Measurements from ENCODE around the gene ZBTB34. TPM values are rescaled to one million over a fixed set of nuclear protein-coding genes. Genes with fewer than 3 reads are reported as not detected.

ZBTB34 gene
- total and polyA plus RNA-seq, 8 donors, result 9.9 to 25.3 (median 23.9) TPM

GRCh38 chr9:126834672-126835071 lies 25.8 kb upstream of the ZBTB34 start:
- no peak for TF ChIP-seq CTCF (IDR thresholded peaks at IDR 0.05)
- Histone ChIP-seq H3K4me1 (no peaks in the 10 kb centered on the region), H3K27me3 (no peaks in the 10 kb centered on the region), H3K27ac (no peak overlapping the region), H3K4me3 (no peak overlapping the region), H3K9me3 (no peaks in the 10 kb centered on the region), H3K36me3 (peaks cover 0 to 69% of the 10 kb centered on the region in 2 donors)
- intact Hi-C loops (cut with DNase I), result no loop called here
- peak; percentile 74 for ATAC-seq
- DNase-seq, result no peak

GRCh38 chr9:126836216-126836615 lies 24.2 kb upstream of the ZBTB34 start:
- Histone ChIP-seq H3K27ac (no peak overlapping the region), H3K27me3 (no peaks in the 10 kb centered on the region), H3K4me3 (no peak overlapping the region), H3K4me1 (no peaks in the 10 kb centered on the region), H3K9me3 (no peaks in the 10 kb centered on the region), H3K36me3 (peaks cover 0 to 65% of the 10 kb centered on the region in 2 donors)
- DNase-seq (no peak), ATAC-seq (no peak)
- intact Hi-C loops (cut with DNase I), result no loop called here
- no peak for TF ChIP-seq CTCF (IDR thresholded peaks at IDR 0.05)

DNA sequence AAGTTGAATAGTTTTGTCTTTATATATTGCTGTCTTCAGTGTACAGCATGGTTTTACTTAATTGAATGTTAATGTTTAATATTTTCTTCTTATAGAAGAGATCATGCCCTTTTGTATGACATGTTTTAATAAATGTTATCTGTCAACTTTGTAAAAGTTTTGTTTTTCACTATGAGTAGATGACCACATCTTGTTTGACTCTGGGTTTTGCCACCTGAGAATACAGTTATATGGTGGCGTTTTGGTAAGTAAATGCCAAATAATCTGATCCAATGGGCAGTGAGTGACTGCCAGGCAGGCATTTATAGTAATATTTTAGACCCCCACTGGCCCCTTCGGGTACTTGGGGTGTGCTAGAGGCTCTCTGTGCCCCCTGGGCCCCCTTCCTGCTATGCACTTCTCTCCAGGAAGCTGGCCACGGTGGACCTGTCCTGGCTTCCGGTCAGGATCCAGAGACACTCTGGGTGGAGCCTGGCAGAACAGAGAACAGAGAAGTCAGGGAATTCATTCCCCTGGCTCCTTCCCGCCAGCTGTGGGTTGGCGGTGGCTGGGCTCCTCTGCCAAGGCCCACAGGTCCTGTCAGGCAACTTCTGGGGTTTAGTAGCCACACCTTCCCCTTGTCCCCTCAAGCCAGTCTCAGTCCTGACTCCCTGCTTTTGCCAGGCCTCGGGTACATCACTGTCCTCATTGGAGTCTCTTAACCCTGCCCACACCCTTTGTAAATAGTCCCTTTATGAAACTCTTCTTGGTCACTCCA lies 22.2 kb upstream of the ZBTB34 start:
- peaks cover 0 to under 1% of the 10 kb centered on the region in 2 donors for H3K4me1 ChIP-seq
- ATAC-seq (peak; percentile 8), DNase-seq (no peak)
- no peak overlapping the region for H3K4me3 ChIP-seq
- H3K9me3 ChIP-seq, result no peaks in the 10 kb centered on the region
- no peaks in the 10 kb centered on the region for H3K27me3 ChIP-seq
- no peak overlapping the region for H3K27ac ChIP-seq
- intact Hi-C loops (cut with DNase I), result no loop called here
- H3K36me3 ChIP-seq, result peaks cover 0 to 50% of the 10 kb centered on the region in 2 donors
- no peak for TF ChIP-seq CTCF (IDR thresholded peaks at IDR 0.05)

DNA sequence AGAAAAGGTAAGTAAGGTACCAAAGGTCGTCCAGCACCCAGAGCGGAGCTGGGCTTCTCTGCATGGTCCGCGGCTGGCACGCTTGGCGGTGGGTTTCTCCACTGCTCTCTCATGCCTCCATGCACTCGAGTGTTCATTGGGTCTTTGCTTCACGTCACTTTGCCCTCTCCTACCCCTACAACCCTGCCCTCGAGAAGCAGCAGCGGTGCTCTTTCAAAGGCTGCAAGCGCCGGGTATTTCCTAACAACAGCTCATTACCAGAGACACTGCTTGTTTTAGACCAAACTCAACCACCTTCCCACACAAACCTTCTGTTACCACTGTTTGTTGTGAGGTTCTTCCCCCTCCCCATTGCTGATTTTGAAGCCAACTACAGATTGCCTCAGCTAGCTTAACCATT lies 21.5 kb upstream of the ZBTB34 start:
- no peak for TF ChIP-seq CTCF (IDR thresholded peaks at IDR 0.05)
- Histone ChIP-seq H3K27ac (no peak overlapping the region), H3K4me3 (no peak overlapping the region), H3K36me3 (peaks cover 0 to 43% of the 10 kb centered on the region in 2 donors), H3K4me1 (peaks cover 0 to 4% of the 10 kb centered on the region in 2 donors), H3K27me3 (no peaks in the 10 kb centered on the region), H3K9me3 (no peaks in the 10 kb centered on the region)
- DNase-seq (no peak), ATAC-seq (no peak)
- intact Hi-C loops (cut with DNase I), result no loop called here

DNA sequence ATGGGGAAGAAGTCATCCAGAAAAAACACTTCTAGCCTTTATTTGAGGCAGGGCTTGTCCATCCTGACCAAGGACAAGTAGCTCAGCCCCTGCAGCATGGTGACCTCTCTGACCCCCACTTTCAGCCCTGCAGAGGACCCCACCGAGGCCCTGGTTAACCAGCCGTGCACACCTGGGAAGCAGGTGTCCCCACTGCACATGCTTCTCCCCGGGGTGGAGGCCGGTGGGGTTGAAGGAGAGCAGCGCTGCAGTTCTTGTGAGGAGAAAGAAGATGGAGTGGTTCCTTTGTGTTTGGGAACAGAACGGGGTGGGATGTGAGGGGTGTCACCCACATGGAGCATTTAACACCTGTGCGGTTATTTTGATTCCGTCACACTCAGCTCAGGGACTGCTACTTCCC lies 21.1 kb upstream of the ZBTB34 start:
- no peak for ATAC-seq
- H3K27me3 ChIP-seq, result no peaks in the 10 kb centered on the region

More for the DNA sequence above, 21.1 kb upstream of the ZBTB34 start:
- Histone ChIP-seq H3K27ac (no peak overlapping the region), H3K4me3 (no peak overlapping the region), H3K4me1 (peaks cover 0 to 4% of the 10 kb centered on the region in 2 donors), H3K9me3 (no peaks in the 10 kb centered on the region), H3K36me3 (peaks cover 0 to 39% of the 10 kb centered on the region in 2 donors)
- intact Hi-C loops (cut with DNase I), result no loop called here
- no peak for DNase-seq
- TF ChIP-seq CTCF (IDR thresholded peaks at IDR 0.05), result no peak

Data from left lung (tissue), 10 donors.